ENCODE results near the gene BMPR1B. TPM values are rescaled to one million over a fixed set of nuclear protein-coding genes. Genes with fewer than 3 reads are reported as not detected.
"Not testable (repeated sequence)": the region's sequence is repeated elsewhere in the genome, so short reads cannot be mapped to it uniquely, and the experiment has no call there.

BMPR1B gene
- polyA plus RNA-seq, 10 donors = 7.6 to 17.5 (median 12.9) TPM

- DNase-seq = not testable (repeated sequence)
These were observed 74.6 kb downstream of the BMPR1B start for GRCh38 chr4:94832329-94832728.

- no peak for DNase-seq
These were observed 75.6 kb downstream of the BMPR1B start for GRCh38 chr4:94833394-94833793.

GRCh38 chr4:94834501-94834900, 76.7 kb downstream of the BMPR1B start:
- no peak for DNase-seq

- not testable (repeated sequence) for DNase-seq
These were observed 83.6 kb downstream of the BMPR1B start for GRCh38 chr4:94841166-94841863.

- no peak for DNase-seq
These were observed 84.1 kb downstream of the BMPR1B start for GRCh38 chr4:94841864-94842221.

- no peak for DNase-seq
These were observed 85.5 kb downstream of the BMPR1B start for GRCh38 chr4:94843216-94843615.

GRCh38 chr4:94848326-94848725, 90.6 kb downstream of the BMPR1B start:
- DNase-seq = no peak

- DNase-seq = no peak
These were observed 92.1 kb downstream of the BMPR1B start for GRCh38 chr4:94849901-94850300.

- peak; percentile 48 to 88 (median 81) for DNase-seq
These were observed 94.9 kb downstream of the BMPR1B start for GRCh38 chr4:94852616-94853015.

- DNase-seq = no peak
These were observed 98.3 kb downstream of the BMPR1B start for GRCh38 chr4:94856030-94856429.

GRCh38 chr4:94870146-94870545, 112.4 kb downstream of the BMPR1B start:
- no peak for DNase-seq

- no peak for DNase-seq
These were observed 114.0 kb downstream of the BMPR1B start for GRCh38 chr4:94871644-94872305.

GRCh38 chr4:94877973-94878372, 120.2 kb downstream of the BMPR1B start:
- DNase-seq = no peak

- no peak for DNase-seq
These were observed 123.2 kb downstream of the BMPR1B start for GRCh38 chr4:94880956-94881355.

GRCh38 chr4:94882756-94883155, 125.0 kb downstream of the BMPR1B start:
- DNase-seq = no peak

GRCh38 chr4:94887027-94887426, 129.3 kb downstream of the BMPR1B start:
- no peak for DNase-seq

- no peak for DNase-seq
These were observed 131.8 kb downstream of the BMPR1B start for GRCh38 chr4:94889523-94889922.

GRCh38 chr4:94889946-94890345, 132.2 kb downstream of the BMPR1B start:
- peak in 1 of 3 donors; percentile 61 for DNase-seq

GRCh38 chr4:94890579-94890978, 132.8 kb downstream of the BMPR1B start:
- DNase-seq = no peak

GRCh38 chr4:94892051-94892450, 134.3 kb downstream of the BMPR1B start:
- DNase-seq = no peak

GRCh38 chr4:94895081-94895480, 137.3 kb downstream of the BMPR1B start:
- no peak for DNase-seq

GRCh38 chr4:94897023-94897422, 139.3 kb downstream of the BMPR1B start:
- no peak for DNase-seq

GRCh38 chr4:94905511-94905910, 147.8 kb downstream of the BMPR1B start:
- no peak for DNase-seq

GRCh38 chr4:94909645-94910044, 151.9 kb downstream of the BMPR1B start:
- DNase-seq = no peak

All from muscle of back (tissue), 11 donors.